ENCODE measurements around the gene OTUD6A.

DNA sequence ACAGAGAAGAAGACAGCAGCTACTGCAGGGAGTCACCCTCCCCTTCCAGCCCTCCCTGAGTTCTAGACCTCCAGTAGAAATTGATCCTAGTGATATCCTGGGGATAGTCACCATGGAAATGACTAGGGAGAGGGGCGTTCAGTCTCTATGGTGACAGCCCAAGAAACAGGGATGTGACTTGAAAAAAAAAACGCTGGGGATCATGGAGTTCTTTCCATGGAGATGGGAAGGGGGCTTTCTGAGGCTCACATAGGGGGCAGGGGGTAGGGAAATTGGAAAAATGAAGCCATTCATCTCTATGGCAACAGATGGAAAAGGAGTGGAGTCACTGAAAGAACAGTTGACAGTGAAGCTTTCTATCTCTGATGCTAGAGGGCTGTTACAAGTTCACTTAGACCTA is 43.0 kb downstream of the OTUD6A start:
- TF ChIP-seq GATA3 (IDR thresholded peaks at IDR 0.05; ENCODE audit: low read depth, low read length) (no peak), GATA2 (IDR thresholded peaks at IDR 0.05; ENCODE audit: low read depth, low read length) (no peak)

Data from SH-SY5Y (cell line).